Endothelial cell of umbilical vein (primary cell): Measurements from ENCODE around the gene RASAL2.
"Not testable (repeated sequence)": the region's sequence is repeated elsewhere in the genome, so short reads cannot be mapped to it uniquely, and the experiment has no call there.

Source experiments
- CTCF ChIP-seq, 2 donors: IDR thresholded peaks; 1 replicate in 1 of 2; 2 replicates in 1 of 2; pipeline ENCODE4 v1.5.1; 2011; ENCODE audit warnings: low read length in 2 of 2, mild to moderate bottlenecking in 2 of 2, moderate library complexity in 2 of 2, control low read depth in 1 of 2, inconsistent platforms in 1 of 2, low read depth in 1 of 2; ENCODE audit not compliant: insufficient read depth in 1 of 2; ENCODE audit errors: extremely low read depth in 1 of 2
- EZH2 ChIP-seq: IDR thresholded peaks from 2 replicates; pipeline ENCODE4 v1.6.1; 2012; ENCODE audit warnings: borderline replicate concordance, low read depth, mild to moderate bottlenecking, moderate library complexity, low read length, inconsistent platforms; ENCODE audit not compliant: severe bottlenecking
- GATA2 ChIP-seq: IDR thresholded peaks from 2 replicates; pipeline ENCODE4 v1.7.0; 2011; ENCODE audit warnings: low read depth, mild to moderate bottlenecking, moderate library complexity, mixed read lengths, low read length; ENCODE audit not compliant: insufficient read length, insufficient read depth
- JUN ChIP-seq: IDR thresholded peaks from 2 replicates; pipeline ENCODE4 v1.6.1; 2011; ENCODE audit warnings: borderline replicate concordance, low read depth; ENCODE audit not compliant: insufficient read length, insufficient read depth
- POLR2A ChIP-seq: IDR thresholded peaks from 2 replicates; pipeline ENCODE4 v1.6.1; 2012; ENCODE audit warnings: low read depth, mild to moderate bottlenecking, control low read depth, low read length
- POLR2AphosphoS5 ChIP-seq: IDR thresholded peaks from 2 replicates; pipeline ENCODE4 v1.6.1; 2012; ENCODE audit warnings: low read depth, mild to moderate bottlenecking, control low read depth, low read length, moderate library complexity; ENCODE audit not compliant: insufficient read depth

DNA sequence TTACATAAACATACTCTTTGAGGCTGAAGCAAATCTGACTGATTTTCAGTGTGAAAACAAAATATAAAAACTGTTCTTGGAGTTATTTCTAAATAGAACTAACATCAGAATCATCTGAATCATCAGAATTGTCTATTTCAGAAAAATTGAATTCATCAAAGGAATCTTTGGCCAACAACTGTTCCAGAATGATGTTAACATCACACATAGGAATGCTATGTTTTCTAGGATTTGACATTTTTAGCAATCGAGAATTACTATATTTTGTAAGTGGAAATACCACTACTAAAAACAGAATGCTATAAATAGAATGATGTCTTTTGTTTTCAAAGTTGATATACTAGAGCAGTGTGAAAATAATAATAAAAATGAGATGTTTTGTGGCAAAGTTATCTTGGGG, 258.0 kb downstream of the RASAL2 start:
- not testable (repeated sequence) for TF ChIP-seq CTCF (IDR thresholded peaks at IDR 0.05; ENCODE audit: extremely low read depth in 1 of 2, insufficient read depth in 1 of 2, low read depth in 1 of 2, low read length in 2 of 2); POLR2A; EZH2; POLR2AphosphoS5; JUN; GATA2
